ENCODE data around the gene PITX1.

The PITX1 gene

DNA sequence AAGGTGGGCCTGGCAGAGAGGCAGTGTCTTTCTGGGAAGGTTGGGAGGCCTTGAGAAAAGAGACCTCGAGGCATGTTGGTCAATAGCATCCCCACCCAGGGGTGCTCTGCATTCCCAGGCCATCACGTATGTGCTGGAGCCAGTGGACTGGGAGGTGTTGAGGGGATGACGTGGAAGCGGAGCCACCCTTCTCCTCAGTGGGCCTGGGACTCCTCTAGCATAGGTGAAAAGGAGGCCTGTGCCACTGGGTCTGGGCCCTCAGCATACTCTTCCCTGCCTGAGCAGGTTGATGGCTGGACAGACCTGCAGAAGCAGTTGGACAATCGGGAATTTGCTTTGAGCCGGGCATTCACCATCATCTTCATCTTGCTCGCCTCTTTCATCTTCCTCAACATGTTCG is 25.5 kb downstream of the PITX1 start:
- no peaks in the 10 kb centered on the region for H3K9me2 ChIP-seq (replicated peaks; ENCODE audit: insufficient read depth, low read length)
- H3K79me2 ChIP-seq (ENCODE audit: insufficient read depth, low read length), result no peaks in the 10 kb centered on the region
- TF ChIP-seq, protein P1, sequence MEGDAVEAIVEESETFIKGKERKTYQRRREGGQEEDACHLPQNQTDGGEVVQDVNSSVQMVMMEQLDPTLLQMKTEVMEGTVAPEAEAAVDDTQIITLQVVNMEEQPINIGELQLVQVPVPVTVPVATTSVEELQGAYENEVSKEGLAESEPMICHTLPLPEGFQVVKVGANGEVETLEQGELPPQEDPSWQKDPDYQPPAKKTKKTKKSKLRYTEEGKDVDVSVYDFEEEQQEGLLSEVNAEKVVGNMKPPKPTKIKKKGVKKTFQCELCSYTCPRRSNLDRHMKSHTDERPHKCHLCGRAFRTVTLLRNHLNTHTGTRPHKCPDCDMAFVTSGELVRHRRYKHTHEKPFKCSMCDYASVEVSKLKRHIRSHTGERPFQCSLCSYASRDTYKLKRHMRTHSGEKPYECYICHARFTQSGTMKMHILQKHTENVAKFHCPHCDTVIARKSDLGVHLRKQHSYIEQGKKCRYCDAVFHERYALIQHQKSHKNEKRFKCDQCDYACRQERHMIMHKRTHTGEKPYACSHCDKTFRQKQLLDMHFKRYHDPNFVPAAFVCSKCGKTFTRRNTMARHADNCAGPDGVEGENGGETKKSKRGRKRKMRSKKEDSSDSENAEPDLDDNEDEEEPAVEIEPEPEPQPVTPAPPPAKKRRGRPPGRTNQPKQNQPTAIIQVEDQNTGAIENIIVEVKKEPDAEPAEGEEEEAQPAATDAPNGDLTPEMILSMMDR (IDR thresholded peaks at IDR 0.05; ENCODE audit: insufficient read depth, low read length, poor library complexity, severe bottlenecking), result no peak
- no peak for TF ChIP-seq EZH2phosphoT487 (conservative IDR thresholded peaks at IDR 0.05; ENCODE audit: low read length)
- no peak overlapping the region for H3K4me2 ChIP-seq (ENCODE audit: low read depth, low read length, poor library complexity, severe bottlenecking)
- H3K9me3 ChIP-seq (ENCODE audit: insufficient read depth, low read length), result no peaks in the 10 kb centered on the region
- H4K20me1 ChIP-seq (ENCODE audit: low read depth, low read length), result no peaks in the 10 kb centered on the region
- no peaks in the 10 kb centered on the region for H3K27me3 ChIP-seq (ENCODE audit: low read length)
- no peak overlapping the region for H3K4me3 ChIP-seq (ENCODE audit: insufficient read depth, low read length, poor library complexity, severe bottlenecking)
- no peaks in the 10 kb centered on the region for H3K36me3 ChIP-seq (ENCODE audit: low read length)
- H3K9ac ChIP-seq (ENCODE audit: low read length), result no peak overlapping the region
- H2AFZ ChIP-seq (ENCODE audit: low read depth, low read length, severe bottlenecking), result no peak overlapping the region
- no peaks in the 10 kb centered on the region for H3F3A ChIP-seq (ENCODE audit: insufficient read depth)
- no peak overlapping the region for H3K27ac ChIP-seq (ENCODE audit: low read depth, low read length)

DNA sequence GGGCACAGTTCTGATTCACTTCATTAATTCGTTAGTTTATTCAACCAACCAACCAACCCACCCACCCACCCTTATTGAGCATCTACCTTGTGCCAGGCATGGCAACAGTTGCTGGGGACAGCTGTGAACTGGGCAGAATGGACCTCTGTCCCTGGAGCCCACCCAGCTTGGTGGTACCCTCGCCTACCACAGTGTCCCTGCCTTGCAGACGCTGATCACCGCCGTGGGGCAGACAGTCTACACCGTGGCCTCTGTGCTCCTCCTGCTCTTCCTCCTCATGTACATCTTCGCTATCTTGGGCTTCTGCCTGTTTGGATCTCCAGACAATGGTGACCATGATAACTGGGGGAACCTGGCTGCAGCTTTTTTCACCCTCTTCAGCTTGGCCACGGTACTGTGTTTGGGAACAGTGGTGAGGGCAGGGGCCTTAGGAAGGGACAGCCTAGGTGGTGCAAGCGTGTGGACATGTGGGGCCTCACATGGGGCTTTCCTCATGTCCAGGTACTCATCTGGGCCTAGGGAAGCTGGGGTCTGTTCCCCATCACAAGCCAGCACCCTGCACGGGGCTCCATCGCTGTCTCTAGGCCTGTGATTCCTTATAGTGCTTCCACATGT is 26.2 kb downstream of the PITX1 start:
- no peaks in the 10 kb centered on the region for H4K20me1 ChIP-seq (ENCODE audit: low read depth, low read length)
- H3K79me2 ChIP-seq (ENCODE audit: insufficient read depth, low read length), result no peaks in the 10 kb centered on the region

DNA sequence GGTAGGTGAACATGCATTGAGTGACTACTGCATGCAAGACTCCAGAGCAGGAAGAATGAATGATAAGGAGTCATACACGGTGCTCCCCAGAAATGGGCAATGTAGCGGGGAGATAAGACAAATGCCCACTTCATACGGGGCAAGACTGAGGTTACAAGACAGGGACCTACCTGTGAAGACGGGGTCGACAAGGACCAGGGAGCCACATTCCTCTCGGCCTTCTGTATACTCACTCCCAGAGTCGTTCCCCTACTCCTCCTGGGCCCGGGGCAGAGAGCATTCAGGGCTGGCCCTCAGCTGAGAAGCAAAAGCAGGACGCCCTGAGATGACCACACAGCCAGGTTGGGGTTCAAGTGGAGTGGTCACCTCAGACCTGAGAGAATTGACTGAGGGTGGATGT is 26.7 kb downstream of the PITX1 start:
- Histone ChIP-seq H3K79me2 (ENCODE audit: insufficient read depth, low read length) (no peaks in the 10 kb centered on the region), H3K4me2 (ENCODE audit: low read depth, low read length, poor library complexity, severe bottlenecking) (no peak overlapping the region), H2AFZ (ENCODE audit: low read depth, low read length, severe bottlenecking) (no peak overlapping the region), H3K36me3 (ENCODE audit: low read length) (no peaks in the 10 kb centered on the region), H4K20me1 (ENCODE audit: low read depth, low read length) (no peaks in the 10 kb centered on the region), H3K9me2 (replicated peaks; ENCODE audit: insufficient read depth, low read length) (no peaks in the 10 kb centered on the region), H3K4me3 (ENCODE audit: insufficient read depth, low read length, poor library complexity, severe bottlenecking) (no peak overlapping the region), H3K27me3 (ENCODE audit: low read length) (no peaks in the 10 kb centered on the region), H3F3A (ENCODE audit: insufficient read depth) (no peaks in the 10 kb centered on the region), H3K9me3 (ENCODE audit: insufficient read depth, low read length) (no peaks in the 10 kb centered on the region), H3K27ac (ENCODE audit: low read depth, low read length) (no peak overlapping the region), H3K9ac (ENCODE audit: low read length) (no peak overlapping the region)
- no peak for TF ChIP-seq EZH2phosphoT487 (conservative IDR thresholded peaks at IDR 0.05; ENCODE audit: low read length)
- TF ChIP-seq, protein P1 (IDR thresholded peaks at IDR 0.05; ENCODE audit: insufficient read depth, low read length, poor library complexity, severe bottlenecking), result no peak

More for the DNA sequence above, 26.2 kb downstream of the PITX1 start:
- Histone ChIP-seq H3K4me2 (ENCODE audit: low read depth, low read length, poor library complexity, severe bottlenecking) (no peak overlapping the region), H3K4me3 (ENCODE audit: insufficient read depth, low read length, poor library complexity, severe bottlenecking) (no peak overlapping the region), H3K9ac (ENCODE audit: low read length) (no peak overlapping the region), H3K36me3 (ENCODE audit: low read length) (no peaks in the 10 kb centered on the region), H3K27me3 (ENCODE audit: low read length) (no peaks in the 10 kb centered on the region), H3K9me3 (ENCODE audit: insufficient read depth, low read length) (no peaks in the 10 kb centered on the region), H3K9me2 (replicated peaks; ENCODE audit: insufficient read depth, low read length) (no peaks in the 10 kb centered on the region), H3K27ac (ENCODE audit: low read depth, low read length) (no peak overlapping the region), H3F3A (ENCODE audit: insufficient read depth) (no peaks in the 10 kb centered on the region), H2AFZ (ENCODE audit: low read depth, low read length, severe bottlenecking) (no peak overlapping the region)
- TF ChIP-seq EZH2phosphoT487 (conservative IDR thresholded peaks at IDR 0.05; ENCODE audit: low read length), result no peak
- TF ChIP-seq, protein P1 (IDR thresholded peaks at IDR 0.05; ENCODE audit: insufficient read depth, low read length, poor library complexity, severe bottlenecking), result no peak
